ENCODE data around the gene SLC8A1. TPM values are rescaled to one million over a fixed set of nuclear protein-coding genes. Genes with fewer than 3 reads are reported as not detected.

SLC8A1 gene
- polyA plus RNA-seq, 3 donors = 16.9 to 18.2 (median 18.0) TPM

- DNase-seq = no peak
- 100% methylated on average over 2 of the region's 5 CpGs for WGBS (ENCODE audit: insufficient coverage)
- no peak overlapping the region for H3K4me3 ChIP-seq (replicated peaks in 1 of 3; ENCODE audit: low read depth in 2 of 3, low read length in 3 of 3)
- H3K4me1 ChIP-seq (ENCODE audit: control insufficient read depth in 1 of 2, insufficient read depth in 2 of 2, low read length in 2 of 2) = no peaks in the 10 kb centered on the region
- peaks cover 14 to 72% of the 10 kb centered on the region in 2 donors for H3K36me3 ChIP-seq (replicated peaks in 1 of 2; ENCODE audit: control insufficient read depth in 1 of 2, insufficient read depth in 2 of 2, low read length in 2 of 2)
- no peaks in the 10 kb centered on the region for H3K9me3 ChIP-seq (replicated peaks in 1 of 2; ENCODE audit: control insufficient read depth in 1 of 2, insufficient read depth in 1 of 2, low read length in 2 of 2)
- H3K79me2 ChIP-seq (ENCODE audit: insufficient read depth, low read length) = no peaks in the 10 kb centered on the region
- Mint-ChIP-seq H3K27me3 (ENCODE audit: low read depth in 3 of 3) (no peaks in the 10 kb centered on the region), H3K27ac (no peak overlapping the region), H3K36me3 (peaks cover 50 to 54% of the 10 kb centered on the region in 2 donors), H3K9me3 (no peaks in the 10 kb centered on the region), H3K4me1 (no peaks in the 10 kb centered on the region), H3K4me3 (no peak overlapping the region)
- TF ChIP-seq, protein P1, sequence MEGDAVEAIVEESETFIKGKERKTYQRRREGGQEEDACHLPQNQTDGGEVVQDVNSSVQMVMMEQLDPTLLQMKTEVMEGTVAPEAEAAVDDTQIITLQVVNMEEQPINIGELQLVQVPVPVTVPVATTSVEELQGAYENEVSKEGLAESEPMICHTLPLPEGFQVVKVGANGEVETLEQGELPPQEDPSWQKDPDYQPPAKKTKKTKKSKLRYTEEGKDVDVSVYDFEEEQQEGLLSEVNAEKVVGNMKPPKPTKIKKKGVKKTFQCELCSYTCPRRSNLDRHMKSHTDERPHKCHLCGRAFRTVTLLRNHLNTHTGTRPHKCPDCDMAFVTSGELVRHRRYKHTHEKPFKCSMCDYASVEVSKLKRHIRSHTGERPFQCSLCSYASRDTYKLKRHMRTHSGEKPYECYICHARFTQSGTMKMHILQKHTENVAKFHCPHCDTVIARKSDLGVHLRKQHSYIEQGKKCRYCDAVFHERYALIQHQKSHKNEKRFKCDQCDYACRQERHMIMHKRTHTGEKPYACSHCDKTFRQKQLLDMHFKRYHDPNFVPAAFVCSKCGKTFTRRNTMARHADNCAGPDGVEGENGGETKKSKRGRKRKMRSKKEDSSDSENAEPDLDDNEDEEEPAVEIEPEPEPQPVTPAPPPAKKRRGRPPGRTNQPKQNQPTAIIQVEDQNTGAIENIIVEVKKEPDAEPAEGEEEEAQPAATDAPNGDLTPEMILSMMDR (IDR thresholded peaks at IDR 0.05) = no peak
- H3K27me3 ChIP-seq (ENCODE audit: control insufficient read depth in 2 of 2, insufficient read depth in 2 of 2, low read length in 2 of 2) = no peaks in the 10 kb centered on the region
- H4K20me1 ChIP-seq (ENCODE audit: insufficient read depth, low read length) = peaks cover 6% of the 10 kb centered on the region
- H3K4me2 ChIP-seq (replicated peaks; ENCODE audit: extremely low read depth, low read length, poor library complexity, severe bottlenecking) = no peak overlapping the region
- intact Hi-C loops (cut with micrococcal nuclease) = no loop called here
- no peak overlapping the region for H3K27ac ChIP-seq (ENCODE audit: low read depth in 1 of 2, low read length in 2 of 2)
- no peak overlapping the region for H3K9ac ChIP-seq (ENCODE audit: insufficient read depth, low read length, poor library complexity, severe bottlenecking)
- no peak overlapping the region for H2AFZ ChIP-seq (ENCODE audit: insufficient read depth, low read depth, low read length, poor library complexity, severe bottlenecking)
Measured at GRCh38 chr2:40120957-40121356, 330.9 kb downstream of the SLC8A1 start.

DNA sequence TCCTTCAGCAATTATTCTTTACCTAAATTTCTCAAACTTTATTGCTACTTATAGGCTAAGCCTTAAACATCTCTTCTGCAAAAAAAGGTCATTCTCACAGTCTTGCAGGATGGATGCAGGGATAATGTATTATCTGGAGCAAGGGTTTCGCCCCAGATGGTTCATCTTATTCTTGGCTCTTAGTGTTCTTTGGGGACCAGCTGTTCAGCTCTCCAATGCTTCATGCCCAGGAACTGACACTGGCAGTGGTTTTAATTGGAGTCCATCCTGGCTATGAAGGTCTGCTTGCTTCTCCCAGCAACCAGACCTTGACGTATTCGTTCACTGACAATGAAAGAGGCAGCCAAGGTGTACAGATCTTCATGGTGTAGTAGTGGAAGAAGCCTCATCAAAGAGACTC is 331.9 kb downstream of the SLC8A1 start:
- intact Hi-C loops (cut with micrococcal nuclease) = no loop called here
- no peaks in the 10 kb centered on the region for H3K79me2 ChIP-seq (ENCODE audit: insufficient read depth, low read length)
- Mint-ChIP-seq H3K4me1 (no peaks in the 10 kb centered on the region), H3K27me3 (ENCODE audit: low read depth in 3 of 3) (no peaks in the 10 kb centered on the region), H3K9me3 (no peaks in the 10 kb centered on the region), H3K36me3 (peaks cover 50 to 54% of the 10 kb centered on the region in 2 donors), H3K27ac (no peak overlapping the region), H3K4me3 (no peak overlapping the region)
- H3K9ac ChIP-seq (ENCODE audit: insufficient read depth, low read length, poor library complexity, severe bottlenecking) = no peak overlapping the region
- no peaks in the 10 kb centered on the region for H3K4me1 ChIP-seq (ENCODE audit: control insufficient read depth in 1 of 2, insufficient read depth in 2 of 2, low read length in 2 of 2)
- no peak overlapping the region for H3K4me3 ChIP-seq (replicated peaks in 1 of 3; ENCODE audit: low read depth in 2 of 3, low read length in 3 of 3)
- H3K4me2 ChIP-seq (replicated peaks; ENCODE audit: extremely low read depth, low read length, poor library complexity, severe bottlenecking) = no peak overlapping the region
- 96% methylated on average over 3 of the region's 3 CpGs for WGBS (ENCODE audit: insufficient coverage)
- TF ChIP-seq, protein P1 (IDR thresholded peaks at IDR 0.05) = no peak
- no peak overlapping the region for H2AFZ ChIP-seq (ENCODE audit: insufficient read depth, low read depth, low read length, poor library complexity, severe bottlenecking)
- H3K9me3 ChIP-seq (replicated peaks in 1 of 2; ENCODE audit: control insufficient read depth in 1 of 2, insufficient read depth in 1 of 2, low read length in 2 of 2) = no peaks in the 10 kb centered on the region
- no peaks in the 10 kb centered on the region for H3K27me3 ChIP-seq (ENCODE audit: control insufficient read depth in 2 of 2, insufficient read depth in 2 of 2, low read length in 2 of 2)
- peaks cover 17 to 72% of the 10 kb centered on the region in 2 donors for H3K36me3 ChIP-seq (replicated peaks in 1 of 2; ENCODE audit: control insufficient read depth in 1 of 2, insufficient read depth in 2 of 2, low read length in 2 of 2)
- no peak for DNase-seq
- H4K20me1 ChIP-seq (ENCODE audit: insufficient read depth, low read length) = peaks cover 6% of the 10 kb centered on the region
- H3K27ac ChIP-seq (ENCODE audit: low read depth in 1 of 2, low read length in 2 of 2) = no peak overlapping the region

Data from CD14-positive monocyte (primary cell).